Calu3 (cell line): ENCODE results near the gene ACP4. TPM values are rescaled to one million over a fixed set of nuclear protein-coding genes. Genes with fewer than 3 reads are reported as not detected.
A peak's percentile ranks its signal among the peaks of the same experiment; 100 is the strongest.
"Not testable (repeated sequence)": the region's sequence is repeated elsewhere in the genome, so short reads cannot be mapped to it uniquely, and the experiment has no call there.

Source experiments
- BruUV-seq: library from RNA; stranded (reverse); fragments of 400-500 nt; replicated peaks from 2 replicates; lab custom pipeline; 2021; lab: Mats Ljungman, UMichigan
- CTCF ChIA-PET: fragments of 300-600 bp; sonication (Branson Sonifier 250); formaldehyde crosslinking; loops from one replicate; lab custom pipeline; 2022; ENCODE audit warnings: antibody characterized with exemption; lab: Charles Lee
- DNase-seq: peaks from one replicate; pipeline ENCODE4 v3.0.0; 2022
- H3K27ac Mint-ChIP-seq: one replicate; pipeline ENCODE4 v1.8.0; 2022; ENCODE audit warnings: mixed read lengths; ENCODE audit not compliant: unreplicated experiment
- H3K27me3 Mint-ChIP-seq: one replicate; pipeline ENCODE4 v1.8.0; 2022; ENCODE audit warnings: mixed read lengths; ENCODE audit not compliant: unreplicated experiment
- H3K36me3 Mint-ChIP-seq: one replicate; pipeline ENCODE4 v1.8.0; 2022; ENCODE audit warnings: mild to moderate bottlenecking, moderate library complexity, mixed read lengths; ENCODE audit not compliant: insufficient read depth, unreplicated experiment
- H3K4me1 Mint-ChIP-seq: one replicate; pipeline ENCODE4 v1.8.0; 2022; ENCODE audit warnings: mild to moderate bottlenecking, low read depth, mixed read lengths; ENCODE audit not compliant: unreplicated experiment
- H3K4me3 Mint-ChIP-seq: one replicate; pipeline ENCODE4 v1.8.0; 2022; ENCODE audit warnings: mild to moderate bottlenecking, low read depth, moderate library complexity, mixed read lengths; ENCODE audit not compliant: unreplicated experiment
- H3K9me3 Mint-ChIP-seq: one replicate; pipeline ENCODE4 v1.8.0; 2022; ENCODE audit warnings: low read depth, mixed read lengths; ENCODE audit not compliant: unreplicated experiment
- CTCF ChIP-seq: fragments of 200-600 bp; IDR thresholded peaks from one replicate; pipeline ENCODE4 v1.8.0; 2022; ENCODE audit warnings: antibody characterized with exemption; ENCODE audit not compliant: unreplicated experiment
- intact Hi-C: fragments of 100-400 bp; cut with micrococcal nuclease; formaldehyde crosslinking; loops from one replicate; pipeline ENCODE4 v1.10.0; 2022; ENCODE audit not compliant: unreplicated experiment
- total RNA-seq: library from RNA; stranded (reverse); gene quantifications from 2 replicates; pipeline ENCODE4 v1.2.3, GENCODE V29; 2022

Gene ACP4
- total RNA-seq, 1 experiment from 2014 or later: not detected

- intact Hi-C loops: loop anchor here (5.0 to 10.0 kb wide), 2 partner anchors 210 to 293 kb away; partner anchors contain the start of gene KLK10
- Mint-ChIP-seq H3K4me1 (peaks cover 37% of the 10 kb centered on the region), H3K27me3 (peaks cover 24% of the 10 kb centered on the region), H3K27ac (peak overlapping the region; percentile 98), H3K36me3 (peaks cover 58% of the 10 kb centered on the region), H3K4me3 (peak overlapping the region; percentile 85), H3K9me3 (no peaks in the 10 kb centered on the region)
- CTCF ChIA-PET: interaction anchor here (0.5 to 1.8 kb wide), 9 partner anchors 21 to 930 kb away, joined by 3 to 8 read pairs (median 3); no protein-coding TSS in a partner anchor
- no peak for TF ChIP-seq CTCF
- BruUV-seq: no TSS peak
- peak; percentile 99 for DNase-seq
These were observed 14.4 kb downstream of the ACP4 start for GRCh38 chr19:50804420-50805272.

- TF ChIP-seq CTCF: no peak
- intact Hi-C loops: loop anchor here (10.0 kb wide), 1 partner anchor 206 kb away; the partner anchor contains the start of gene KLK10
- H3K27me3 Mint-ChIP-seq: peaks cover 55% of the 10 kb centered on the region
- H3K4me1 Mint-ChIP-seq: peaks cover 7% of the 10 kb centered on the region
- H3K4me3 Mint-ChIP-seq: no peak overlapping the region
- CTCF ChIA-PET: no interaction called here
- no TSS peak for BruUV-seq
- H3K27ac Mint-ChIP-seq: no peak overlapping the region
- peaks cover 4% of the 10 kb centered on the region for H3K9me3 Mint-ChIP-seq
- DNase-seq: no peak
- peaks cover 16% of the 10 kb centered on the region for H3K36me3 Mint-ChIP-seq
These were observed 18.6 kb downstream of the ACP4 start for GRCh38 chr19:50808856-50809255.

- H3K27me3 Mint-ChIP-seq: peaks cover 84% of the 10 kb centered on the region
- intact Hi-C loops, CTCF ChIA-PET, BruUV-seq, H3K4me1 Mint-ChIP-seq, H3K9me3 Mint-ChIP-seq, H3K4me3 Mint-ChIP-seq, H3K36me3 Mint-ChIP-seq, H3K27ac Mint-ChIP-seq, DNase-seq: not testable (repeated sequence)
These were observed 21.5 kb downstream of the ACP4 start for GRCh38 chr19:50811622-50812238.

GRCh38 chr19:50812474-50812873 is 22.3 kb downstream of the ACP4 start:
- DNase-seq: no peak
- H3K36me3 Mint-ChIP-seq: no peaks in the 10 kb centered on the region
- no peak overlapping the region for H3K27ac Mint-ChIP-seq
- H3K27me3 Mint-ChIP-seq: peaks cover 88% of the 10 kb centered on the region
- peaks cover 4% of the 10 kb centered on the region for H3K9me3 Mint-ChIP-seq
- no peaks in the 10 kb centered on the region for H3K4me1 Mint-ChIP-seq
- CTCF ChIA-PET: no interaction called here
- H3K4me3 Mint-ChIP-seq: no peak overlapping the region
- BruUV-seq: no TSS peak
- intact Hi-C loops: no loop called here
- no peak for TF ChIP-seq CTCF
